GM18499 (cell line): ENCODE measurements around the gene ACE.
"Not testable (repeated sequence)": the region's sequence is repeated elsewhere in the genome, so short reads cannot be mapped to it uniquely, and the experiment has no call there.

ENCODE experiments used
- ATAC-seq: cut with Tn5 transposase; IDR thresholded peaks from one replicate; pipeline ENCODE4 v1.9.1; 2021; ENCODE audit warnings: moderate number of reproducible peaks; ENCODE audit not compliant: insufficient read depth, unreplicated experiment

ACE gene

GRCh38 chr17:63443053-63443452 lies 33.8 kb upstream of the ACE start:
- no peak for ATAC-seq

- no peak for ATAC-seq
Measured at GRCh38 chr17:63444457-63444856, 32.4 kb upstream of the ACE start.

- ATAC-seq: no peak
Measured at GRCh38 chr17:63445065-63445464, 31.8 kb upstream of the ACE start.

- no peak for ATAC-seq
Measured at GRCh38 chr17:63445571-63445953, 31.3 kb upstream of the ACE start.

GRCh38 chr17:63445954-63446752 lies 30.7 kb upstream of the ACE start, which contains the start of gene CYB561:
Gene CYB561, minus strand, starts transcription at chr17:63446306. Its CDS starts 8,759 bp downstream, at chr17:63437547.
- ATAC-seq: no peak

GRCh38 chr17:63446753-63447470 lies 29.9 kb upstream of the ACE start:
- no peak for ATAC-seq

GRCh38 chr17:63447471-63448009 lies 29.3 kb upstream of the ACE start:
- ATAC-seq: no peak

- ATAC-seq: no peak
Measured at GRCh38 chr17:63448655-63449054, 28.2 kb upstream of the ACE start.

- ATAC-seq: no peak
Measured at GRCh38 chr17:63450551-63450950, 26.3 kb upstream of the ACE start.

GRCh38 chr17:63451150-63451549 lies 25.7 kb upstream of the ACE start:
- no peak for ATAC-seq

GRCh38 chr17:63452046-63452961 lies 24.6 kb upstream of the ACE start:
- ATAC-seq: no peak

DNA sequence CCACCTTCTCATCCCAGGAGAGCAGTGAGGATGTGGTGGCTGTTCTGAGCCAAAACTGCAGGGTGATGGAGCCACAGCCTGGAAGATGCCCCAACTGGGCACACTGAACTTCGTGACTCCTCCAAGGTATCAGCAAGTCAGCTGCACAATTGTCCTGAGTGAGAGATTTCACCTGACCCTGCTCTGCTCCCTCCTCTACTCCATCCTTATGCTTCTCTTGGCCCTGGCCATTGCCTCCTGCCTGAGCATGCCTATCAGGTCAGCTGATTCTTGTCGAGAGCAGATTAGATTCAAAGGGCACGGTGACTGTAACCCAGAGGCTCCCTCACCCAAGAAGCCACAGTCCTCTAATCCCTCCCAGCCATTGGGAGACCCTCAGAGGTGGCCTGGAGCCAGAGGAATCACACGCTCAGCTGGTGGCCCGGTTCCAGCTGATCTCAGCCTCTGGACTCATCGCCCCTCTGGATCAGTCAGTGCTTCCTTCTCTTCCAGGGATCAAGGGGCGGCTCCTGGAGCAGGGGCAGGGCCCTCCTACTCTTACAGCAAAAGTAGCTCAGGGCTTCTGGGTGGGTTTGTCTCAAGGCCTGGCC lies 23.8 kb upstream of the ACE start:
- ATAC-seq: no peak

DNA sequence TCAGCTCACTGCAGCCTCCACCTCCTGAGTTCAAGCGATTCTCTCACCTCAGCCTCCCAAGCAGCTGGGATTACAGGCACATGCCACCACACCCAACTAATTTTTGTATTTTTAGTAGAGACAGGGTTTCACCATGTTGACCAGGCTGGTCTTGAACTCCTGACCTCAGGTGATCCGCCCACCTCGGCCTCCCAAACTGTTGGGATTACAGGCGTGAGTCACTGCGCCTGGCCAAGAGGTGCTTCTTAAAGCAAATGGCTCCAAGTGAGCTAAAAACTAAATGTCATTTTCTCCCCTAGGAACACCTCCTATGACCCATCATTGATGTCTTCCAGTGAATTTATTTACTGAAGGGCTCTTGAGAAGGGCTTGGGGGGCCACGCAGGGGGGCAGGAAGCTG lies 22.5 kb upstream of the ACE start:
- not testable (repeated sequence) for ATAC-seq

- ATAC-seq: no peak
Measured at GRCh38 chr17:63454915-63455314, 21.9 kb upstream of the ACE start.

DNA sequence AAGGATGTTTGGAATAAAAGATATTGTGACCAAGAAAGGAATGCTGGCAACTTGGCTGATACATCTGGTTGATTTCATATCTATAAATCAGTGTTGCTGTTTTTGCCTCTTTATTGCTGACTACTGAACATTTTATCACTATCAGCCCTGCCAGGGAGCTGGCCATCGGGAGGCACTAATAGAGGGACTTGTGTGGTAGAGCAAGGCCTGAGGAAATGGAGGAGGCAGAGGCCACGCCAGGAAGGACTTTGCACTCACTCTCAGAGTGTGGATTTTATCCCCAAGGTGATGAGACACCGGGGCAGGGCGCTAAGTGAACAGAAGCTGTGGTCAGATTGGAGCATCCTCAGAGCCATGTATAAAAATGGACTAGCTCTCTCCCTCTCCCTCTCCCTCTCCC lies 21.4 kb upstream of the ACE start:
- no peak for ATAC-seq

DNA sequence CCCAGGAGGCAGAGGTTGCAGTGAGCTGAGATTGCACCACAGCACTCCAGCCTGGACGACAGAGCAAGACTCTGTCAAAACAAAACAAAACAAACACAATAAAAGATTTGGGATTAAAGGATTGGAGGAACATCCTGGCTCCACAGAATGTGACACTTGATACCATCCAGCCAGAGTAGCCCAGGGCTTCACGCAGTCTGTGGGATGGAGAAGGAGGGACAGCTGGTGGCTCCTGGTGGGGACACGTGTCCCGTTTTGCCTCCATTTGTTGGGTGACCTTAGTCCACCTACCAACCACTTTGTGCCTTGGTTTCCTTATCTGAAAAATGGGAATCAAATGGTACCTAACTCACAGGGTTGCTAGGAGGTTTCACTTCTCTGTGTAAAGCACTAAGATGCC lies 18.4 kb upstream of the ACE start:
- no peak for ATAC-seq

- ATAC-seq: no peak
Measured at GRCh38 chr17:63460018-63460417, 16.8 kb upstream of the ACE start.

- no peak for ATAC-seq
Measured at GRCh38 chr17:63463771-63464170, 13.1 kb upstream of the ACE start.

DNA sequence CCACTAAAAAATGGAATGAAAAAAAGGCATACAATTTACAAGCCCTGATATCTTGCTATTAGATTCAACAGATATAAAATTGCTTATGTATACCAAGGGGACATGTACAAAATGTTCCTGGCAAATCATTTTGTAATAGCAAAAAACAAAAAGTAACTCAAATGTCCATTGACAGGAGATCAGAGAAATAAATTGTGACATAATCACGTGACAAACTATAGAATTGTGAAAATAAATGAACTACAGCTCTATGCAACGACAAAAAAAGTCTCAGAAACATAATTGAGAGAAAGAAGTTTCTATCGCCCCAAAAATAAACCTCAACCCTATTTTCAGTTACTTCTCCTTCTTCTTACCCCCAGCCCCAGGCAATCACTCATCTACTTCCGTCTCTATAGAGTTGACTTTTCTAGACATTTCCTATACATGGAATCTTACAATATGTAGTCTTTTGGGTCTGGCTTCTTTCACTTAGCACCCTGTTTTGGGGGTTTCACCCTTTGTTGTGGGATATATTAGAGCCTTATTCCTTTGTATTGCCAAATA lies 12.1 kb upstream of the ACE start:
- no peak for ATAC-seq

GRCh38 chr17:63468099-63468498 lies 8.8 kb upstream of the ACE start:
- not testable (repeated sequence) for ATAC-seq
